Spinal cord (tissue), 10 donors: Measurements from ENCODE around the gene CDKAL1. TPM values are rescaled to one million over a fixed set of nuclear protein-coding genes. Genes with fewer than 3 reads are reported as not detected.

ENCODE experiments used
- DNase-seq, 6 donors: peaks; one replicate each; pipeline versions ENCODE4 v3.0.0 to v3.0.0-alpha.2; 2013 to 2015; ENCODE audit warnings: low spot score in 6 of 6, low read depth in 4 of 6
- H3K27ac ChIP-seq: one replicate; pipeline ENCODE4 v1.5.1; 2013; ENCODE audit warnings: low read depth, low read length, control low read depth
- H3K27me3 ChIP-seq: one replicate; pipeline ENCODE4 v1.6.1; 2013; ENCODE audit warnings: low read length; ENCODE audit not compliant: control insufficient read depth, insufficient read depth
- H3K36me3 ChIP-seq: one replicate; pipeline ENCODE4 v1.6.1; 2013; ENCODE audit warnings: low read length; ENCODE audit not compliant: control insufficient read depth, insufficient read depth
- H3K4me1 ChIP-seq: one replicate; pipeline ENCODE4 v1.6.1; 2013; ENCODE audit warnings: low read length; ENCODE audit not compliant: control insufficient read depth, insufficient read depth
- H3K4me3 ChIP-seq: one replicate; pipeline ENCODE4 v1.5.1; 2013; ENCODE audit warnings: low read depth, low read length, control low read depth
- H3K9me3 ChIP-seq: one replicate; pipeline ENCODE4 v1.6.1; 2013; ENCODE audit warnings: low read length; ENCODE audit not compliant: control insufficient read depth, insufficient read depth
- WGBS: methylation state at CpG from one replicate; pipeline ENCODE4 v1.1.5; 2013; ENCODE audit warnings: missing lambda C conversion rate; ENCODE audit not compliant: insufficient coverage; 5-methylcytosine and 5-hydroxymethylcytosine counted together
- polyA plus RNA-seq, 2 donors: library from polyadenylated mRNA; unstranded; fragments of 120-200 nt; gene quantifications; one replicate each; pipeline ENCODE4 v1.2.1, GENCODE V29; 2013; ENCODE audit not compliant: insufficient read length in 2 of 2
- total RNA-seq, 2 donors: library from RNA; depleted of rRNA in 1 of 2; stranded (reverse); fragments of 120-200 nt in 1 of 2; fragments of >200 nt in 1 of 2; gene quantifications; one replicate each; pipeline versions ENCODE4 v1.2.3 to v1.2.4, GENCODE V29; 2013 to 2014
- donor health status: healthy.

CDKAL1 gene
- total and polyA plus RNA-seq, 4 donors, result 15.1 to 34.2 (median 22.0) TPM

DNA sequence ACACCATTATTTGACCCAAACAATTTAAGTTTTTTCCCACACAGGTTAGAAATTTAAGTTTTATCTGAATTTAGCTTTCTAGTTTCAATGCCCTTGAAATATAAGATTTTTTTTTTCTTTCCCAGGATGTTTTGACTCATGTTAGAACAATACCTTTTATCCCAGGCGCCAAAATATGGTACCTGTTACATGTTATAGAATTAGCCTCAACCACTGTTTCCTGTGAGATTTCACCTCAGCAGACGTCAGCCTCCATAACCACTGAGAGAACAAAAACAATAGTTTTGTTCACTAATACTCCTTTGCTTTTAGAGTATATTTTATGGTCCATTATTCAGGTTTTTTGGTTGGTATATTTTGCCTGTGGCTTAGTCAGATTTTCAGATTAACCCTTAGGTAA is 302.9 kb downstream of the CDKAL1 start:
- no peak for DNase-seq
- Histone ChIP-seq H3K4me3 (no peak overlapping the region), H3K27ac (no peak overlapping the region), H3K4me1 (no peaks in the 10 kb centered on the region), H3K9me3 (no peaks in the 10 kb centered on the region), H3K36me3 (no peaks in the 10 kb centered on the region), H3K27me3 (no peaks in the 10 kb centered on the region)
- no CpG with 5 or more reads among the region's 2 CpGs for WGBS

DNA sequence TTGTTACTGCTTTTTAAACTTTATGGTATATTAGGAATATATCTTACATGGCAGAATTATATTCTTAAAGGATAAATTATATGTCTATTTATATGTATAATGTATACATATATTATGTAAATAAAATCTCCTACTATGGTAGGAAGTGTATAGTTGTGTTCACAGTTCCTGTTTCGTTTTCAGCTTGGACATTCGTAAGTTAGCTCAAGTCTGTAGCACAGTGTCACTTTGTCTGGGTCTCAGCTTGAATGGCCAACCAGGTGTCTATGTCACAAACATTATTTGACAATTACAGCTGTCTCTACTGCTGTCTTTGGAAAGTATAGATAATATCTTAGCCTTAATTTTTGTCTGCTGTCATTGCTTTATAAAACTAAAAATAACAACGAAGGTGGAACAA is 303.9 kb downstream of the CDKAL1 start:
- Histone ChIP-seq H3K9me3 (no peaks in the 10 kb centered on the region), H3K27ac (no peak overlapping the region), H3K4me1 (no peaks in the 10 kb centered on the region), H3K4me3 (no peak overlapping the region), H3K27me3 (no peaks in the 10 kb centered on the region), H3K36me3 (no peaks in the 10 kb centered on the region)
- WGBS, result no CpG with 5 or more reads among the region's 3 CpGs
- DNase-seq, result no peak

DNA sequence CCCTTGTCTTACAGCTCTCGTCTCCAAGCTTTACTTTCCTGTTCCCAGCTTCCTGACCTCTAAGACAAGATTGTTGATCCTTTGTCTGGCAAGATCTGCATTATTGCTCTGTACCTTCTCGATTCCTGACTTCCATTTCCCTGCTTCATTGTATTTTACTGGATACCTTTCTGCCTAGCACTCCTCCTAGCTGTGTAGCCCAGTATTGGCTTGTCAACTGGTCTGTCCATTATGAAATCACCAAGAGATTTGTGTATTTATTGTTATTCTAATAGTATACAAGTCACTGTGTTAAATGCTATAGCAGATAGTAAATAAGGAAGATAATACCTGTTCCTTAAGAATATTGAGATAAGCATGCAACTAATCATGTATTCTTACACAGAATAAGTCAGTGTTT is 305.4 kb downstream of the CDKAL1 start:
- H3K27ac ChIP-seq, result no peak overlapping the region
- H3K36me3 ChIP-seq, result no peaks in the 10 kb centered on the region
- H3K4me1 ChIP-seq, result no peaks in the 10 kb centered on the region
- H3K27me3 ChIP-seq, result no peaks in the 10 kb centered on the region
- WGBS, result 86% methylated on average over 2 of the region's 2 CpGs
- H3K4me3 ChIP-seq, result no peak overlapping the region
- DNase-seq, result no peak
- no peaks in the 10 kb centered on the region for H3K9me3 ChIP-seq

DNA sequence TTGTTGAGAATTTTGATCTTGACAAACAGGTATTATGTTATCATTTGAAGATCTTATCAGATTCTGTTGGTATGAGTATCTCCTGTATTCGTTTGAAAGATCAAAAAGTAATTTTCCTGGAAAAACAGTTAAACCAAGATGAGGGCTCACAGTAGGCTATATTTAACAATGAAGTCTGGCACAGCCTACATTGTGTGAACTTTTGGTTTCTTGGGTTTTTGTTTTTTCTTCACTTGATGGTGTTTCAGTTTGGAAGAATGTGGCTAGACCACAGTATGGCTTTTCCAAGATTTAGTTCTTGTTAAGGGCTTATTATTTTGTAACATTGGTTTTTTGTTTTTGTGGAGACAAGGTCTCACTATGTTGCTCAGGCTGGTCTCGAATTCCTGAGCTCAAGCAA is 306.4 kb downstream of the CDKAL1 start:
- Histone ChIP-seq H3K27me3 (no peaks in the 10 kb centered on the region), H3K36me3 (no peaks in the 10 kb centered on the region), H3K9me3 (no peaks in the 10 kb centered on the region), H3K27ac (no peak overlapping the region), H3K4me3 (no peak overlapping the region), H3K4me1 (no peaks in the 10 kb centered on the region)
- DNase-seq, result no peak
- 100% methylated on average over 2 of the region's 2 CpGs for WGBS

DNA sequence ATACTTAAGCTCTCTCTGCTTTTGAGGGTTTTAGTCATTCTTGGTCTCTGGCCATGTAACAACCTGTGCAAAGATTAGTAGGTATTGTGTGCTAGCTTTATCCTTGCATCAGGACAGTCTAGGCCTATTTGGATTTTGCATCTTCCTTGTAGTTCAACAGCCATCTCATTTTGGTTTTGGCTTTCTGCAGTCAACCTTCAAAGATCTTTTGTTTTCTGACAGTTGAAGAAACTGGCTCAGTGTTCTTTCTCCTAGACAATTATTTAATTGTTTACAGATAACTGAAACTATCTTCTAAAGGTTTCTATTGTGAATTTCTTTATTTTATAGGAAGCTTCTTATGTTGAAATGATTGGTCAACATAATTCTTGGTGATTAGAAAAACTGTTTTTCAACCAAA is 307.5 kb downstream of the CDKAL1 start:
- Histone ChIP-seq H3K27ac (no peak overlapping the region), H3K27me3 (no peaks in the 10 kb centered on the region), H3K36me3 (no peaks in the 10 kb centered on the region), H3K9me3 (no peaks in the 10 kb centered on the region), H3K4me1 (no peaks in the 10 kb centered on the region), H3K4me3 (no peak overlapping the region)
- DNase-seq, result no peak

DNA sequence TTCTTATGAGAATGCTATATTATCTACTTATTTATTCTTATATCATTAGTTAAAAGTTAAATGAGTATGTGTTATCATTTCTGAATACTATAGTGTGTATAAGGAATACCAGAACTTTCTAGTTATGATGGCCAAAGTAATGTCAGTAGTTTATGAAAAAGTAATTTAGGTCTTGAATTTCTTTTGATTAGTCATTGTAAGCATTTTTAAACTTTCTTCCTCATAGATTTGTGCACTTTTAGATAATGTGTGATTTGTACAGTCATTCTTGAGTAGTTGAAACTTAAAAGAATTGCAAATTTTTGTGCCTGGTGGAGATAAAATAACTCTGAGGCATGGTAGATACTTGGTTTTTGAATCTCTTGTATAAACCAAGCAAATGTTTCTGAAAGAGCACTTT is 311.3 kb downstream of the CDKAL1 start:
- H3K27me3 ChIP-seq, result no peaks in the 10 kb centered on the region
- DNase-seq, result no peak
- no peak overlapping the region for H3K4me3 ChIP-seq
- no peaks in the 10 kb centered on the region for H3K9me3 ChIP-seq
- no peaks in the 10 kb centered on the region for H3K4me1 ChIP-seq
- no peaks in the 10 kb centered on the region for H3K36me3 ChIP-seq
- H3K27ac ChIP-seq, result no peak overlapping the region

DNA sequence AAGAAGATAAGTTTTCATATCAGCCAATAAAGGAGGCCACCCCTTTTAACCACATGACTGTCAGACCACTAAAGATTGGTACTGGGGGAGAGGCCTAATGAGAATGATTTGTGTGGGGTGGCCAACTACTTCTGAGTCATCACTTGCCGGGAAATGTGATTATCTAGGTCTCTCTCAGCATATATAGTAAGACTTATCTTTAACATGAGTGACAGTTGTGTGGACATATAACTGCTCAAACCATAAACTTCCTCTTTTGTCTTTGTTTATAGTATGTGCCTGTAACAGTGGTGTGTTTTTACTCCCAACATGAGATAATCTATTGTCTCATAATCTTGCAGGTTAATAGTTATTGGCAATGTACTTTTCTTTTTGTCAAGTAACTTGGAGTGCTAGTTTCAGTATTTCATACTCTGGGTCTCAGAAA is 312.4 kb downstream of the CDKAL1 start:
- Histone ChIP-seq H3K27me3 (no peaks in the 10 kb centered on the region), H3K9me3 (no peaks in the 10 kb centered on the region), H3K36me3 (no peaks in the 10 kb centered on the region), H3K4me3 (no peak overlapping the region), H3K27ac (no peak overlapping the region), H3K4me1 (no peaks in the 10 kb centered on the region)
- no CpG with 5 or more reads among the region's 1 CpG for WGBS
- DNase-seq, result no peak

DNA sequence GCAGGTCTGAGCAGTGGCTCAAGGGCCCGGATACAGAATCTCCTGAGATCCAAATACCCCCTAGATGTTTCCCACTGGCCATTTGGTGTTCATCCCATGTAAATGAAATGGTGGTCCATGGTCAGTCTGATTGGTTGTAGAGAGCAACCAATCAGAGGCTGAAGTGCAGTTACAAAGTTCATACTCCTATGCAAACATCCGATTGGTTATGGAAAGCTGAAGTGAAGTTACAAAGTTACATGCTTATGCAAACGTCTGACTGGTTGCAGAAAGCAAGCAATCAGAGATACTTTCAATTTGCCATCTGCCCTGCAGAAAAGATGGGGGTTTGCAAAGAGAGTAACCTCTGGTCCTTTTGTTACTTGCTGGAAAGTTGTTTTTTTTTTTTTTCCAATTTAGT is 313.6 kb downstream of the CDKAL1 start:
- 82% methylated on average over 1 of the region's 3 CpGs for WGBS
- Histone ChIP-seq H3K27me3 (no peaks in the 10 kb centered on the region), H3K9me3 (no peaks in the 10 kb centered on the region), H3K27ac (no peak overlapping the region), H3K36me3 (no peaks in the 10 kb centered on the region), H3K4me3 (no peak overlapping the region), H3K4me1 (no peaks in the 10 kb centered on the region)
- no peak for DNase-seq

DNA sequence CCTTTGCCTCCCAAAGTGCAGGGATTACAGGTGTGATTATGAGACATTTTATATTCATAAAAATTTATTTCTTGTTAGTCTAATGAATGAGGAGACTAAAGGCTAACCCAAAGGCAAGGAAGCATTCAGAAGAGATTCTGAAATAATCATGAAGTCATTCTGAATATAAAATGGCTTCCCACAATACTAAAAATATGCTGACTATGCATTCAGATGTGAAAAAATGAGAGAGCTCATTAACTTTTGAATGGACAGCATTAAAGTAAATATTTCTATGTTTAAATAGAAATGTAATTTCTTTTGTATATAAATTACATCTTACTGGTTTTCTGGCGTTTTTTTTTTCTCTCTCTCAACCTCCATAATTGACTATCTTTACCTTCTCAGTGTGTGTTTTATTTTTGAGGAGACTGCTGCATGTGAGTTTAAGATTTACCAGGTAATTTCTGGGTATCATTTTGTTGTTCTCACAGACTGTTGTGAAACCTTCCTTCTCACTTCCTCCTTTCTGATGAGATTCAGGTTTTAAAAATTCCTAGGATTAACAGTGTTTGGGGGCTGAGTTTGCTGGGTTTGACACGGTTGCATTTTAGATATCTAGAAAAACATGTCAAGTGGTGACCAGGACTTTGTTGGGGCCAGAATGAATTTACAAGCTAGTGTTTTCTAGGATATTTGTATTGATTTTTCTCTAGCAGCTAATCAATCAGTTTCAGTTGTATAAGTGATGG is 316.6 kb downstream of the CDKAL1 start:
- no peaks in the 10 kb centered on the region for H3K27me3 ChIP-seq
- 50% methylated on average over 1 of the region's 2 CpGs for WGBS
- no peak for DNase-seq
- no peak overlapping the region for H3K4me3 ChIP-seq
- no peaks in the 10 kb centered on the region for H3K36me3 ChIP-seq
- H3K4me1 ChIP-seq, result no peaks in the 10 kb centered on the region
- no peaks in the 10 kb centered on the region for H3K9me3 ChIP-seq
- H3K27ac ChIP-seq, result no peak overlapping the region

DNA sequence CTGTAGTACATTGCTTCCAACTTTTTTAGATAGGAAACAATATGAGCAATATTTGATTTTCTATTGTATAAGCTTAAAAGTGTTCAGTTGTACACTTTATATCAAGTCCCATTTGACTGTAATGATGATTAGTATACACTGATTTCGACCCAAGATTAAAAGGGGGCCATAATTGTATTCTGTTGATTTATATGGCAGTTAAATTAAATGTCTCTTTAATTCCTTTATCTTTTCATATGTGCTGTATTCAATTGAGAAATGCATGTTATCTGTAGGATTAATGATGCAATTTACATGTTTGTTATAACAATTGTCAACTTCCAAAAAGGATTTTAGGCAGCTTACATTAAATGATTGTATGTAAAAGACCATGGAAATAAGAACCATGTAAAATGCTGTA is 317.5 kb downstream of the CDKAL1 start:
- WGBS, result no CpG with 5 or more reads among the region's 1 CpG
- H3K4me3 ChIP-seq, result no peak overlapping the region

More for the DNA sequence above, 317.5 kb downstream of the CDKAL1 start:
- DNase-seq, result no peak
- H3K27ac ChIP-seq, result no peak overlapping the region
- H3K4me1 ChIP-seq, result no peaks in the 10 kb centered on the region
- no peaks in the 10 kb centered on the region for H3K9me3 ChIP-seq
- H3K36me3 ChIP-seq, result no peaks in the 10 kb centered on the region
- H3K27me3 ChIP-seq, result no peaks in the 10 kb centered on the region
